ENCODE measurements around the gene DEXI.

The DEXI gene

DNA sequence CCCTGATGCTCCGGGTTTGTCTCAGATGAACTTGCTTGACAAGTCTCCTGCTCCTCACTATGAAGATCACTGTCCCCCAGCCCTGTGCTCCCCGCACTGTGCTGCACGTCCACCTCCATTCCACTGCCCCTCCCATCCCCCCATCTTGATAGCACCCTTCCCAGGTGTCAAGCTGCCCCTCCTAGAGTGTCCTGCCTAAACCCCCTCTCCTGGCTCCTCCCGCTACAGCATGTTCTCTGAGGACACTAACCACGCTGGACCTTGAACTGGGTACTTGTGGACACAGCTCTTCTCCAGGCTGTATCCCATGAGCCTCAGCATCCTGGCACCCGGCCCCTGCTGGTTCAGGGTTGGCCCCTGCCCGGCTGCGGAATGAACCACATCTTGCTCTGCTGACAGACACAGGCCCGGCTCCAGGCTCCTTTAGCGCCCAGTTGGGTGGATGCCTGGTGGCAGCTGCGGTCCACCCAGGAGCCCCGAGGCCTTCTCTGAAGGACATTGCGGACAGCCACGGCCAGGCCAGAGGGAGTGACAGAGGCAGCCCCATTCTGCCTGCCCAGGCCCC, 18.5 kb downstream of the DEXI start:
- FAIRE-seq, result no peak

DNA sequence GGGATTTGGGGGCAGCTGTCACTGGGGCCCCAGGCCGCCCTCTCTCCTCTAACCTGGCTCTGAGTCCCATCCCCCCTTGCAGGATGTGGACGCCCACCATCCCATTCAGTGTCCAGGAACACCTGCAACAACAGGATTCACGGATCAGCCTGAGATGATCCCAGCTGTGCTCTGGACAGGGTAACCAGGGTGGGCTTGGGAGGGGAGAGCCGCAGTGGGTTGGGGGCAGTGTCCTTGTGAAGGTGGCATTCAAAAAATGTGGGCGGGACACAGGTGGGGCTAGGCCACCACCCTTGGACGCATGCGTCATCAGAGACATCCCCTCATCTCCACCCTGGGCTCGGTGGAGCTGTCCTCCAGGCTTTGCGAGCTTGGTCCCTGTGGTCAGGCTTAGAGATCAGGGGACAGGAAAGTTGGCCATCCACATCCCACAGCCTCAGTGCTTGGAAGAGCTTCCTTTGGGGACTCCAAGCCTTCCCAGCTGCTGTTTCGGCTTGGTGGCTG, 19.1 kb downstream of the DEXI start:
- FAIRE-seq, result no peak

DNA sequence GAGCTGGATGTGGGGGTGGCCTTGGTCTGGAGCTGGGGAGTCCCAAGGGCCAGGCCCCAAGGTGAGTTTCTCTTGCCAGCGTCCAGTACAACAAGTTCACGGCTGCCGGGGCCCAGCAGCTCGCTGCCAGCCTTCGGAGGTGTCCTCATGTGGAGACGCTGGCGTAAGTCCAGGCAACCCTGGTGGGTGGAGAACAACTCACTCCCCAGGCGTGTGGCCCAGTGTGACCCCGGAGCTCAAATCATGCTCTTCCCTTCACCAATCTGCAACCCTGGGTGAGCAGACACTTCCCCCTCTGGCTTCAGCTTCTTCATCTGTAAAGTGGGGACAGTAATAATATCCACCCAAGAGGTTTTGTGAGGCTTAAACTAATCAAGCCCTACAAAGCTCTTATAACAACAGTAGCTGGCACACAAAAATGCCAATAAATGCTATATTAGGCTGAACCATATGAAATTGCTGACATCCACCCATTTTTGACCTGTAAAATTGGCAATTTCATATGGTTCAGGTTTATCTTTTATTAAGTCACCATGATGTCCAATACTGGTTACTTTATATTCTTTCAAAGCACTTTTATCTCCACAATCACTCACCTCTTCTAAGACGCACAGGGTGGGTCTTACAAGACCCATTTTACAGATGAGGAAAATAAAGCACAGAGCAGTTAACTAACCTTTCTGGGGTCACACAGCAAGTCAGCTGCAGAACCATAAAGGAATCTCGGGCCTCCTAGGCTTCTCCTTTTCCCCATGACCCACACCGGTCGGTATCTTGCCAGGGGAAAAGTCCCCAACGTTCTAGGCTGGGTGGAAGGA, 19.7 kb downstream of the DEXI start:
- no peak for FAIRE-seq

DNA sequence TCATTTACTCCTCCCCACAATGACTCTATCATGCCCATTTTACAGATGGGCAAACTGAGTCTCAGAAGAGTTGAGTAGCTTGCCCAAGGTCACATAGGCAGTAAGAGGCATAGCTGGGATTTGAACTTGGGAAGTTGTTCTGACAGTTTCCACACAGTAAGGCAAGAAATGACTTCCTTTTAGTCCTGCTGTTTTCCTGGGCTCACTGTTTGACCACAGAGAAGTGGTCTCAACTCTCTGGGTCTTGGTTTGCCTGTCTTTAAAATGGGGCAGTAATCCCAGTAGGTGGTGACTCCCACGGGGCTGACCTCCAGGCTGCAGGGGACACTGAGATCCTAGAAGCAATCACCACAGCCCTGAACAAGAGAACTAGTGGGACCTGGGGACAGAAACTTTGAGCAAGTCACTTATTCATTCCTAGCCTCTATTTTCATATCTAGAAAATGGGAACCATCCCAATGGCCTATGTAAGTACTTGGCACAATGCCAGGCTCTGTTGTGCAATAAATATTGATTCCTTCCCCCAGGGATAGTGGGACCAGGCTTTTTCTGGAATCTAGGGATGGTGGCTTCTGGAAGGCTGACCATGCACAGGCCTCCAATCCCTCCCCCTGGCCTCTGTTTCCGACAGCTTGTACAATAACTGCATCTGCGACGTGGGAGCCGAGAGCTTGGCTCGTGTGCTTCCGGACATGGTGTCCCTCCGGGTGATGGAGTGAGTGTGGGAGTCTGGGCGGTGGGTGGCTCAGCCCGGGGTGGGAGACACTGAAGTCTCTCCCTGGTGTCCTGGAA, 20.5 kb downstream of the DEXI start:
- no peak for FAIRE-seq

DNA sequence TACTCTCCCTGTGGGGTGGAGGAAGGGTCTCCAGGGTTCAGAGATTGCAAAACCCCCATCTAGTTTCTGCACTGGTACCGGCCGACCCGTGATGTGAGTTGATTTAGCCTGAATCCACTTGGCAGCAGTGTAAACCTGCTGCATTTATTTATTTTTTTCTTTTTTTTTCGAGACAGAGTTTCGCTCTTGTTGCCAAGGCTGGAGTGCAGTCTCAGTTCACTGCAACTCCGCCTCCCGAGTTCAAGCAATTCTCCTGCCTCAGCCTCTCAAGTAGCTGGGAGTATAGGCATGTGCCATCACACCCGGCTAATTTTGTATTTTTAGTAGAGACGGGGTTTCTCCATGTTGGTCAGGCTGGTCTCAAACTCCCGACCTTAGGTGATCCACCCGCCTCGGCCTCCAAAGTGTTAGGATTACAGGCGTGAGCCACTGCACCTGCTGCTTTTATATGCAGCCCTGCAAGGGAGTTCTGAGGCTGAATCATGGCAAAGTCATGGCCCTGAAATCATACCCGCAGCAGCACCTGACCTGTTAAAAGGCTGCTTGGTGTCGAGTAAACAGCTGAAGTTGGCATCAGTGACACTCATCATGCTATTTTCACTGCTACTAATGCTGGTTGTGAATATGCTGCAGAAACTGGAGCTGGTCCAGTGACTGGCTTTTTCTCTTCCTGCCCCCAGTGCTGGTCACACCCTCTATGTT, 21.4 kb downstream of the DEXI start:
- no peak for FAIRE-seq

DNA sequence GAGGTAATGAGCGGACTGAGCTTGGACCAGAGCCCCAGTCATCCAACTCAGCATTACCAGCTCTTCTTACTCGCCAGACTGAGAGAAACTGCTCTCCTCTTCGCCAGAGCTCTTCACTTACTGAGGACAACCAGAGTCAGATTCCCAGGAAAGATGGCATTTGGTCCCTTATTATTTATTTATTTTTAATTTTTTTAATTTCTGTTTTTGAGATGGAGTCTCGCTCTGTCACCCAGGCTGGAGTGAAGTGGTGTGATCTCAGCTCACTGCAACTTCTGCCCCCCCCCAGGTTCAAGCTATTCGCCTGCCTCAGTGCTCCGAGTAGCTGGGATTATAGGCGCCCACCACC, 23.3 kb downstream of the DEXI start:
- FAIRE-seq, result no peak

DNA sequence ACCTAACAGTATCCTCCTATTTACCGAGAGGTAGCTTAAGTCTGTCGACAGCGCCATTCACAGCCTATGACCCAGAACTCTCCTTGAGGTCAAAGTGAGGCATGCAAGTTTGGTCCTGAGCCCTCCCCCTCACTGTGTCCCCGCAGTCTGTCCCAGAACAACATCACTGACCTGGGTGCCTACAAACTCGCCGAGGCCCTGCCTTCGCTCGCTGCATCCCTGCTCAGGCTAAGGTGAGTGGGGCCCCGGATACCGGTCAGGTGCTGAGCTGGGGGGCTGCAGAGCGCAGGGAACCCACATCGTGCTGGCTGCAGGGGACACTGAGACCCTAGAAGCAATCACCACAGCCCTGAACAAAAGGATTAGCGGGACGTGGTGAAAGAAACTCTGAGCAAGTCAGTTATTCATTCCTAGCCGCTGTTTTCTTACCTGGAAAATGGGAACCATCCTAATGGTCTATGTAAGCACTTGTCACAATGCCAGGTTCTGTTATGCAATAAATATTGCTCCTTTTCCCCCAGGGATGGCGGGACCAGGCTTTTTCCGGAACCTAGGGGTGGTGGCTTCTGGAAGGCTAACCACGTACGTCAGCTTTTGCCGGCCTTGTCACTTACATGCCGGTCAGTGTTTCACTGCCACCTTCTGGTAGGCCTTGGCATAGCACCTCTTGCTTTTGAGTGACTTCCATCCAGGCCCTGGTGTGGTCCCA, 23.8 kb downstream of the DEXI start:
- no peak for FAIRE-seq

DNA sequence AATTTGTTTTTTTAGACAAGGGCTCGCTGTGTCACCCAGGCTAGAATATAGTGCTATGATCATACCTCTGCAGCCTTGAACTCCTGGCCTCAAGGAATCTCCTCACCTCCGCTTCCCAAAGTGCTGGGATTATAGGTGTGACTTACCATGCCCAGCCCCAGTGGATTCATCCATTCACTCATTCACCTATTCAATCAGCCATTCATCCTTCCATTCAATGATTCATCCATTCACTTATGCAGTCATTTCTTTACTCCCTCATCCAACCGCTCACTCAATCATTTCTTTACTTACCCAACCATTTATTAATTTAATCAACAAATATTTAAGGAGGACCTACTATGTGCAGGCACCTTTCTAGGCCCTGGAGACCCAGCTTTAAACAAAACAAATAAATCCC, 25.7 kb downstream of the DEXI start:
- no peak for FAIRE-seq

DNA sequence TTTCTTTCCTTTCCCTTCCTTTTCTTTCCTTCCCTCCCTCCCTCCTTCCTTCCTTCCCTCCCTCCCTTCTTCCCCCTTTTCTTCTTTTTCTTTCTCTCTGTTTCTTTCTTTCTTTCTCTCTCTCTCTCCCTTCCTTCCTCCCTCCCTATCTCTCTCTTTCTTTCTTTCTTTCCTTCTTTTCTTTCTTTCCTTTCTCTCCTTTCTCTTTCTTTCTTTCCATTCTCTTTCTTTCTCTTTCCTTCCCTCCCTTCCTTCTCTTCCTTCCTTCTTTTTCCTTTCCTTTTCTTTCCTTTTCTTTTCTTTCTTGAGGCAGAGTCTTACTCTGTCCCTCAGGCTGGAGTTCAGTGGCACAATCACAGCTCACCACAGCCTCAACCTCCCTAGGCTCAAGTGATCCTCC, 31.0 kb downstream of the DEXI start:
- FAIRE-seq, result no peak

DNA sequence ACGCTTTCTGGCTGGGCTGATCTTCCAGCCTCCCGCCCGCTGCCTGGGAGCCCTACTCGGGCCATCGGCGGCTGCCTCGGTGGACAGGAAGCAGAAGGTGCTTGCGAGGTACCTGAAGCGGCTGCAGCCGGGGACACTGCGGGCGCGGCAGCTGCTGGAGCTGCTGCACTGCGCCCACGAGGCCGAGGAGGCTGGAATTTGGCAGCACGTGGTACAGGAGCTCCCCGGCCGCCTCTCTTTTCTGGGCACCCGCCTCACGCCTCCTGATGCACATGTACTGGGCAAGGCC, 34.6 kb downstream of the DEXI start:
- FAIRE-seq, result no peak

DNA sequence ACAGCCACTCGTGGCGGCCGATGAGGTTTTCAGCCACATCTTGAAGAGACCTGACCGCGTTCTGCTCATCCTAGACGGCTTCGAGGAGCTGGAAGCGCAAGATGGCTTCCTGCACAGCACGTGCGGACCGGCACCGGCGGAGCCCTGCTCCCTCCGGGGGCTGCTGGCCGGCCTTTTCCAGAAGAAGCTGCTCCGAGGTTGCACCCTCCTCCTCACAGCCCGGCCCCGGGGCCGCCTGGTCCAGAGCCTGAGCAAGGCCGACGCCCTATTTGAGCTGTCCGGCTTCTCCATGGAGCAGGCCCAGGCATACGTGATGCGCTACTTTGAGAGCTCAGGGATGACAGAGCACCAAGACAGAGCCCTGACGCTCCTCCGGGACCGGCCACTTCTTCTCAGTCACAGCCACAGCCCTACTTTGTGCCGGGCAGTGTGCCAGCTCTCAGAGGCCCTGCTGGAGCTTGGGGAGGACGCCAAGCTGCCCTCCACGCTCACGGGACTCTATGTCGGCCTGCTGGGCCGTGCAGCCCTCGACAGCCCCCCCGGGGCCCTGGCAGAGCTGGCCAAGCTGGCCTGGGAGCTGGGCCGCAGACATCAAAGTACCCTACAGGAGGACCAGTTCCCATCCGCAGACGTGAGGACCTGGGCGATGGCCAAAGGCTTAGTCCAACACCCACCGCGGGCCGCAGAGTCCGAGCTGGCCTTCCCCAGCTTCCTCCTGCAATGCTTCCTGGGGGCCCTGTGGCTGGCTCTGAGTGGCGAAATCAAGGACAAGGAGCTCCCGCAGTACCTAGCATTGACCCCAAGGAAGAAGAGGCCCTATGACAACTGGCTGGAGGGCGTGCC, 35.1 kb downstream of the DEXI start:
- FAIRE-seq, result no peak

DNA sequence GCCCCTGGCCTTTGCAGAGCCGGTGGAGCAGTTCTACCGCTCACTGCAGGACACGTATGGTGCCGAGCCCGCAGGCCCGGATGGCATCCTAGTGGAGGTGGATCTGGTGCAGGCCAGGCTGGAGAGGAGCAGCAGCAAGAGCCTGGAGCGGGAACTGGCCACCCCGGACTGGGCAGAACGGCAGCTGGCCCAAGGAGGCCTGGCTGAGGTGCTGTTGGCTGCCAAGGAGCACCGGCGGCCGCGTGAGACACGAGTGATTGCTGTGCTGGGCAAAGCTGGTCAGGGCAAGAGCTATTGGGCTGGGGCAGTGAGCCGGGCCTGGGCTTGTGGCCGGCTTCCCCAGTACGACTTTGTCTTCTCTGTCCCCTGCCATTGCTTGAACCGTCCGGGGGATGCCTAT, 35.8 kb downstream of the DEXI start:
- FAIRE-seq, result no peak

DNA sequence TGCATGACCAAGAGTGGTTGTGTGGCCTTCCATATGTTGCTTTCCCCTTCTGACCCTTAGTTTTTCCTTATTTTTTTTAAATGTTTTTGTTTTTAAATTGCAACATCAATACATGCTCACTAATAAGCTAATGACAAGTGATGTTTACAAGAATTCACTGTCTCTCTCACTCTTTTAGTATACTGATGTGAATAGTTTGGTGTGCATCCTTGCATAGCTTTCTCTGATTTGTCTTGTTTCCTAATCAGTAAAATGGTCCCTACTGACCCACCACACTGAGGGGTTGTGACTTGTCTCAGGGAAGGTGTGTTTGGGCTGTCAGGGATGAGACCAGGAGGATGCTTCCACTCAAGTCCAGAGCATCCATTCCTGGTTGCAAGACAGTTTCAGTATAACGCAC, 39.3 kb downstream of the DEXI start:
- FAIRE-seq, result no peak

DNA sequence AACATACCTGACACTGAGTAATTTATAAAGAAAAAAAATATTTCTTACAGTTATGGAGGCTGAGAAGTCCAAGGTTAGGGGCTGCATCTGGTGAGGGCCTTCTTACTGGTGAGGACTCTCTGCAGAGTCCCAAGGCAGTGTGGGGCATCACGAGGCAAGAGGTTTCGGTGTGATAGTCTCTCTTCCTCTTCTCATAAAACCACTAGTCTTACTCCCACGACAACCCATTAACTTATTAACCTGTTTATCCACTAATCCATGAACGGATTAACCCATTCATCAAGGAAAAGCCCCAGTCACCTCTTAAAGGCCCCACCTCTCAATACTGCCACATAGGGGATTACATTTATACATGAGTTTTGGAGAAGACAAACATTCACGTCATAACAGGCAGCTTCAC, 45.1 kb downstream of the DEXI start:
- FAIRE-seq, result no peak

DNA sequence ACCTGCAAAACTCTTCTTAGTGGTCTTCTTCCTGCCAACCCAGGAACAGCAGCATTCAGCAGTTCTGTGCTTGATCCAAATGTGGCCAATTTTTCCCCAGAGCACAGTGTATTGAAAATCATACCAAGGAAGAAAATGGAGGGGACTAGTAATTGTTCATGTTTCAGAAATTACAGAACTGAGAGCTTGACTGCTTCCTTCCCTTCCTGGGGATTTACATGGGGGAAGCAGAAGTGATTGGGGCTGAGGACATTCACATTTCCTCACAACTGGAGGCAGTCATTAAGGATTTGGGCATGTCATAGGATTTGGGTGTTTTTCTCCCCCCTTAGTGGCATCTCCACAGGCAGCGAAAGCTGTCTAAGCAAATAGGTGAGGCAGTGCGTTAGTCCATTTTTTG, 45.5 kb downstream of the DEXI start:
- no peak for FAIRE-seq

DNA sequence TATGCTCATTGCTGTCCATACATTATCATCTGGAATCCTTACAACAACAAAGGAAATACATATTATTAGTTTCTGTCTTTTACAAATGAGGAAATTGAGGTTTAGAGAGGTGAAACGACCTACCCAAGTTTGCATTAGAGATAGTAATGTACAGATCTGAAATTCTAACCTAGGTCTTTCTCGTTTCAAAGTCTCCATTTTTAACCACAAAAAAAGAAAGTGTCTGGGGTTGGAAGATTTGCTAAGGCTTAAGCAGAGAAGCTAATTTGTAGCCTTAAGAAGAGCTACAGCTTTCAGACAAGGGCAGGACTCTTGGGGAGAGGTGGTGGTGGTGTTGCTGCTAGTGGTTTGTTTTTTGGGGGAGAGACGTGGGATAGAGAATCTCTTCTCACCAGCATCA, 46.1 kb downstream of the DEXI start:
- no peak for FAIRE-seq

DNA sequence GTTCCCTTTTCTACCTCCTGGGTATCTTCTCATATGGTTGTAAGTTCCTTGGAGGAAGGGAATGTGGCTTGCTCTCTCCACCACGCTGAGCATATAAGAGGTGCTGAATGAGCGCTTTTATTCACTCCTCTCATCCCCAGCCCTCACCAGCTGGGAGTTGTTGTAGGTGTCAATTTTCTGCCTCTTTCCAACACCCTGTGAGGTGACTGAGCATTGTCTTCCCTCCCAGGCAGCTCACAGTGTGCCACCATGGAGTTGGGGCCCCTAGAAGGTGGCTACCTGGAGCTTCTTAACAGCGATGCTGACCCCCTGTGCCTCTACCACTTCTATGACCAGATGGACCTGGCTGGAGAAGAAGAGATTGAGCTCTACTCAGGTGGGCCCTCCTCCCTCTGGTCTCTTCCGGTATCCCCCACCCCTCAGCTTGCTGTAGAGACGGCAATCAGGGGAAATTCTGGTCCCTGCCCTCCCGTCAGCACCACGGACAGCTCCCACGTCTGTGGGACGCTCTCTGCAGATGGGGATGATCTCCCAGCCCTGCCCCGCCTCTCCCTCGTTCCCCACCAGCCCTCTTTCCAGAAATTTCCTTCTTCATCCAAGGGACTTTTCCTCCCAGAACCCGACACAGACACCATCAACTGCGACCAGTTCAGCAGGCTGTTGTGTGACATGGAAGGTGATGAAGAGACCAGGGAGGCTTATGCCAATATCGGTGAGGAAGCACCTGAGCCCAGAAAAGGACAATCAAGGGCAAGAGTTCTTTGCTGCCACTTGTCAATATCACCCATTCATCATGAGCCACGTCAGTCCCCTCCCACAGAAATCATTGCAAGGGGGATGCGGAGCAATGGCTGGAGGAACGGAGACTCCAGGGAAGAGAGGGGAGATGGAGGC, 47.0 kb downstream of the DEXI start:
- no peak for FAIRE-seq

DNA sequence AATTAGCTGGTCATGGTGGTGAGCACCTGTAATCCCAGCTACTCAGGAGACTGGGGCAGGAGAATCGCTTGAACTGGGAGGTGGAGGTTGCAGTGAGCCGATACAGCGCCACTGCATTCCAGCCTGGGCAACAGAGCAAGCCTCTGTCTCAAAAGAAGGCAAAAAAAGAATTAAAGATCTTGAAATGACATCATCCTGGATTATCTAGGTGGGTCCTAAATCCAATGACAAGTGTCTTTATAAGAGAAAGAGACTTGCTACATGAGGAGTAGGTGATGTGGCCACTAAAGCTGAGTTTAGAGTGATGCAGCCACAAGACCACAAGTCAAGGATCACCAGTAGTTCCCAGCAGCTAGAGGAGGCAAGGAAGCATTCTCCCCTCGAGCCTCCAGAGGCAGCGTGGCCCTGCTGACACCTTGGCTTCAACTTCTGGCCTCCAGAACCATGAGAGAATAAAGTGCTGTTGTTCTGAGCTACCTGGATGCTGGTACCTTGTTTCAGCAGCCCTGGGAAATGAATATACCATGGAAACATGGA, 49.4 kb downstream of the DEXI start:
- no peak for FAIRE-seq

DNA sequence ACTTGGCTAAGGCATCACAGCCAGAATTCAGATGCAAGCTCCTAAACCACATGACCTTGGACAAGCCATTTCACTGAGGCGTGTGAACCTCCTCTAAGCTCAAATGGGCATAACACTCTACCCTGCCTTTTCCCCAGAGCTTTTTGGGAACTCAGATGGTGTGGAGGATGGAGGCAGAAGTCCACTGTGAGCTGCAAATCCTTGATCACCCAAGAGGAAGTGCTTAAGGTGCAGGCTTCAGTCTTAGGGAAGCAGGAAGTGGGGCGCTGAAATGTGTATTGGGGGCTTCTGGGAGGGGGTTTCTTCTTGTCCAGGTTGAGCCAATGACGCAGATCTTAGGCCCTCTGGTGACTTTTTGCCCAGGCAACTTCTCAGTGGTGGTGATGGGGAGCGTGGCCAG, 52.4 kb downstream of the DEXI start:
- no peak for FAIRE-seq

DNA sequence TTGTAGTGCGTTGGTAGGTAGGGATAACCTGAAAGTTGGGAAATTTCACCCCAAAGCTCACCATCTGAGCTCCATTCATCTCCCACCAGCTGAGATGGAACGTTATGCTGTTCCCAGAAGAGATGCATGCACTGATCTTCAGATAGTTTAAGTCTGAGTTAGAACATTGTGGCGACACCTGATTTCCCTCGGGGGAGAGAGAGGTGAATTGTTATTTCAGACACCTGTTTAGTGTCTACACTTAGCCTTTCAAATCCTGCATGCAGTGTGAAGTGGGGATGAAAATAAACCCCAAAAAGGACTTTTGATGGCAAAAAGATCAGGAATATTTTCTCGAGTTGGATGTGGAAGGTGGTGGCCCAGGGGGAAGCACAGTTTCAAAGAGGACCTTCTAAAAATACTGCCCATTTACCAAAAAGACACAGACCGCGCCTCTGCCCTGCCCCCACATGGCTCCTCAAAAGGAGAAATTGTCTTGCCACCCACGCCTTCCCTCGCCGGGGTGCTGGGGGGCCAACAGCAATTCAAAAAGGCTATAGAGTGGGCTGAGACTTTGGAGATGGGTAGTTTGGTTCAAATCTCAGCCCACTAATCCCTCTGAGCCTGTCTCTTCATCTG, 53.8 kb downstream of the DEXI start:
- FAIRE-seq, result no peak

Measured in colon (tissue), 2 donors.